ENCODE data around the gene HACD3.
"Not testable (repeated sequence)": the region's sequence is repeated elsewhere in the genome, so short reads cannot be mapped to it uniquely, and the experiment has no call there.

- not testable (repeated sequence) for TF ChIP-seq CTCF, POLR2A, POLR2AphosphoS5 (IDR thresholded peaks at IDR 0.05)
These were observed 19.0 kb downstream of the HACD3 start for GRCh38 chr15:65549288-65549687.

Measured in prostate gland (tissue), 2 donors.